Esophagus squamous epithelium (tissue), 5 donors: Measurements from ENCODE around the gene FCN1. TPM values are rescaled to one million over a fixed set of nuclear protein-coding genes. Genes with fewer than 3 reads are reported as not detected.

Source experiments
- DNase-seq: peaks from one replicate; lab custom pipeline; 2025; lab: John Stamatoyannopoulos, UW
- H3K27ac ChIP-seq, 4 donors: fragments of 200-600 bp; sonication (generic); one replicate each; pipeline ENCODE4 v1.5.1; 2016 to 2019; ENCODE audit warnings: mild to moderate bottlenecking in 1 of 4
- H3K27me3 ChIP-seq, 4 donors: fragments of 200-600 bp; sonication (generic); 1 replicate in 3 of 4; 2 replicates in 1 of 4; pipeline versions ENCODE4 v1.5.1 to v1.6.0; 2017 to 2021; ENCODE audit warnings: antibody characterized with exemption in 1 of 4
- H3K36me3 ChIP-seq, 3 donors: fragments of 200-600 bp; sonication (generic); one replicate each; pipeline ENCODE4 v1.5.1; 2016 to 2019
- H3K4me1 ChIP-seq, 3 donors: fragments of 200-600 bp; sonication (generic); one replicate each; pipeline ENCODE4 v1.5.1; 2017 to 2019
- H3K4me3 ChIP-seq, 4 donors: fragments of 200-600 bp; sonication (generic); 1 replicate in 3 of 4; 2 replicates in 1 of 4; pipeline ENCODE4 v1.5.1; 2016 to 2019; ENCODE audit warnings: mild to moderate bottlenecking in 2 of 4, moderate library complexity in 1 of 4
- H3K9me3 ChIP-seq, 3 donors: fragments of 200-600 bp; sonication (generic); one replicate each; pipeline ENCODE4 v1.5.1; 2016 to 2019
- POLR2A ChIP-seq, 4 donors: fragments of 450-650 bp; IDR thresholded peaks; one replicate each; pipeline ENCODE4 v1.6.1; 2017; ENCODE audit warnings: antibody characterized with exemption in 4 of 4, mild to moderate bottlenecking in 4 of 4, moderate library complexity in 3 of 4
- WGBS, 2 donors: methylation state at CpG; one replicate each; pipeline ENCODE4 v1.1.5; 2018; 5-methylcytosine and 5-hydroxymethylcytosine counted together
- intact Hi-C: fragments of 100-400 bp; cut with DNase I; formaldehyde crosslinking; loops from one replicate; pipeline ENCODE4 v1.15.0; 2022
- total RNA-seq, 4 donors: library from RNA; depleted of rRNA; stranded (reverse); fragments of >200 nt; gene quantifications; one replicate each; pipeline ENCODE4 v1.1.0, GENCODE V29; 2016
- TF ChIP-seq, protein P1 (sequence below), 6 experiments: fragments of 450-650 bp in 4 of 6; fragments of 200-600 bp in 2 of 6; sonication (generic) in 2 of 6; IDR thresholded peaks; one replicate each; pipeline ENCODE4 v1.5.1; 2016 to 2019; ENCODE audit warnings: antibody characterized with exemption in 6 of 6, mild to moderate bottlenecking in 4 of 6, moderate library complexity in 4 of 6
- donor health status: DM: yes; HTN: yes; CAD: no.

Gene FCN1
- total RNA-seq, 4 donors from 2014 or later, result 0.22 to 5.7 (median 0.76) TPM; not detected in 1

DNA sequence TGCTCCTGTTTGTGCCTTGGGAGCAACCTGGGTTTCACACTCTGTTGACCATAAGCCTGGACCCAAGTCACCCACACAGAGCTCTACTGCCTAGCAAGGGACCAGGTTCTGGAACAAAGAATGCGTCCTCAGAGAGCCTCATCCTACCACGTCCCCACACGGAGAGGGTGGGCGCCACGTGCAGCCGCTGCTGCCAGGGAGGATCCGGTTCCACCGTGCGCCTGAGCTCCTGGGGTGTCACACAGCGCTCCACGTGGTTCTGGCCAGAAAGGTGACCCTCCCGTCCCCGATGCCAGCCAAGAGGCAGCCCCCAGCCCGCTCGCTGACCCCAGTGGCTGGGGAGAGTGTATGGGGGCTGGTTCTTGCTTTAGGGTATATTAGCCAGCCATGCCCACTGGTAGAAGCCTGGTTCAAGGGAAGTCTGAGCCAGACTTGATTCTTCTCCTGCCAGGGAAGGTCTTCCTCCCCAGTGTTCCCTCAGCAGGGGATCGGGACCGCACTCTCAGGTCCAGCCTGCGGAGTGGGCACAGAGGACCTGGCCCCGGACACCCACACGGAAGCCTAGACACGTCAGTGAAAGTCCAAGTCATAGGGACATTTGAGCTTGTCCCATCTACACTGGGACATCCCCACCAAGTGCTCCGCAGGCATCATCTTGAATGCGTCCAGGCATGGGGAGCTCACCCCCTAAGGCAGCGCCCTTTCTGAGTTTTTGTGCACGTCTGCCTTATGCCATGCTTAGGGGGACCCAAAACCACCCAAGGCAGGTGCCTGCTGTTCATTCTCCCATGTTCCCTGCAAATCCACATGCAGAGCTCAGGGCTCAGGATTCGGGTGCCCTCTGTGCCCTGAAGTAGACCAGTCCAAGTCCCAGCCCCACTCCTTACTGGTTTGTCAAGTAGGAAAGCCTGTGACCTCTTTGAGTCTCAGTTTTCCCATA is 2.4 kb downstream of the FCN1 start:
- no peak overlapping the region for H3K27ac ChIP-seq
- H3K27me3 ChIP-seq, result peaks cover 0 to 63% (median 0%) of the 10 kb centered on the region in 4 donors
- no peak for TF ChIP-seq POLR2A (IDR thresholded peaks at IDR 0.05)
- TF ChIP-seq, protein P1, sequence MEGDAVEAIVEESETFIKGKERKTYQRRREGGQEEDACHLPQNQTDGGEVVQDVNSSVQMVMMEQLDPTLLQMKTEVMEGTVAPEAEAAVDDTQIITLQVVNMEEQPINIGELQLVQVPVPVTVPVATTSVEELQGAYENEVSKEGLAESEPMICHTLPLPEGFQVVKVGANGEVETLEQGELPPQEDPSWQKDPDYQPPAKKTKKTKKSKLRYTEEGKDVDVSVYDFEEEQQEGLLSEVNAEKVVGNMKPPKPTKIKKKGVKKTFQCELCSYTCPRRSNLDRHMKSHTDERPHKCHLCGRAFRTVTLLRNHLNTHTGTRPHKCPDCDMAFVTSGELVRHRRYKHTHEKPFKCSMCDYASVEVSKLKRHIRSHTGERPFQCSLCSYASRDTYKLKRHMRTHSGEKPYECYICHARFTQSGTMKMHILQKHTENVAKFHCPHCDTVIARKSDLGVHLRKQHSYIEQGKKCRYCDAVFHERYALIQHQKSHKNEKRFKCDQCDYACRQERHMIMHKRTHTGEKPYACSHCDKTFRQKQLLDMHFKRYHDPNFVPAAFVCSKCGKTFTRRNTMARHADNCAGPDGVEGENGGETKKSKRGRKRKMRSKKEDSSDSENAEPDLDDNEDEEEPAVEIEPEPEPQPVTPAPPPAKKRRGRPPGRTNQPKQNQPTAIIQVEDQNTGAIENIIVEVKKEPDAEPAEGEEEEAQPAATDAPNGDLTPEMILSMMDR (IDR thresholded peaks at IDR 0.05), result no peak
- H3K4me3 ChIP-seq, result no peak overlapping the region
- DNase-seq, result no peak
- H3K4me1 ChIP-seq, result no peaks in the 10 kb centered on the region
- no peaks in the 10 kb centered on the region for H3K36me3 ChIP-seq
- peaks cover 0 to 10% (median 0%) of the 10 kb centered on the region in 3 donors for H3K9me3 ChIP-seq
- intact Hi-C loops, result no loop called here
- 81 to 88% methylated on average over 7 to 8 of the region's 26 CpGs for WGBS, 2 donors

DNA sequence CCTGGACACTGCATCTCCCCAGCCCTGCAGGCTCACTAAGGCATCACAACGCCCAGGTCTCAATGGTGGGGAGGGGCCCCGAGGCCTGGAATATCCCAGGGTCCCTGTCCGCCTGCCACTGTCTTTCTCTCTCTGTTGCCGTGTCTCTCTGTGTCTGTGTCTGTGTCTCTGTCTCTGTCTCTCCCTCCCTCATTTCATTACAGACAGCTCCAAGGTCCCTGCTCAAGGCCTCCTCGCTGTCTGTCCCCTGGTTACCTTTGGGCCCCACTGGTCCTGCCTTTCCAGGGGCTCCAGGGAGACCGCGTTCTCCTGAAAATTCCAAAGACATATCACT is 3.2 kb downstream of the FCN1 start:
- no peak for DNase-seq
- TF ChIP-seq, protein P1 (IDR thresholded peaks at IDR 0.05), result no peak
- TF ChIP-seq POLR2A (IDR thresholded peaks at IDR 0.05), result no peak
- Histone ChIP-seq H3K27ac (no peak overlapping the region), H3K9me3 (peaks cover 0 to 2% (median 0%) of the 10 kb centered on the region in 3 donors), H3K4me1 (no peaks in the 10 kb centered on the region), H3K4me3 (no peak overlapping the region), H3K27me3 (peaks cover 0 to 72% (median 0%) of the 10 kb centered on the region in 4 donors), H3K36me3 (no peaks in the 10 kb centered on the region)
- intact Hi-C loops, result no loop called here
- 68% methylated on average over 6 of the region's 7 CpGs; no CpG with 5 or more reads in 1 of the 2 donors for WGBS, 2 donors

DNA sequence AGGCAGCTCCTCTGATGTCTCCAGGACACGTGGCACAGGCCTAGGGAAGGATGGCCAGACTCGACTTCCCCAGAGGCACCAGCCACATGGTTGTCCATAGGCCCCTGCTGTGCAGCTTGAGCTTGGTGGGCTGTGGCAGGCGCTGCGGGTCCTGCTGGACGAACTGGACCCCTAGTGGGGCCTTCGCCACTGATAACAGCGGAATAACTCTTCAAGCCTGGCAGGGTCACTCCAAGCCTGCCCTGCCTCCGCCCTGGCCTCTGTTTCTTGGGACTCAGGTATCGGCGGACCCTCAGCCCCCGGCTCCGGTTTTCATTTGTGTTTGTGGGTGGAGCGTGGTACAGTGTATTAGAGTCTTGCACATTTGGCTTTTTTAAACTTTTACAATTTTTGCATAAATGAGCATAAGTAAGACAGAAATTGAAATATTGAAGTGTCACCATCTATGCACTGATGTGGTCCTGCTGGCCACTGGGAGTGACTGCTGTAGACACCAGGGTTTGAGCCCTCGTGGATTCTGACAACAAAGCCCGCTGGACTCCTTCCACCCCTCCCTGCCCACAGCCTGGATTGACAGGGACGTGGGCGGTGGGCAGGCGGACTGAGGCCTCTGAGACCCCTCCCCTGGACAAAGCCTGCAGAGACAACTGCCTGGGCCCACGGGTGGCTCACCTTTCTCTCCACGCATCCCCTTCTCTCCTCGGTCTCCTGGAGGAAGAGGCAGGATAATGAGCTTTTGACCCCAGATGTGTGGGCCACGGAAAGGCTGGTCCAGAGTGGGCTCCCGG is 3.8 kb downstream of the FCN1 start:
- peaks cover 0 to 75% (median 0%) of the 10 kb centered on the region in 4 donors for H3K27me3 ChIP-seq
- intact Hi-C loops, result no loop called here
- 83 to 84% methylated on average over 7 to 20 of the region's 23 CpGs for WGBS, 2 donors
- no peak overlapping the region for H3K4me3 ChIP-seq
- TF ChIP-seq, protein P1 (IDR thresholded peaks at IDR 0.05), result no peak
- TF ChIP-seq POLR2A (IDR thresholded peaks at IDR 0.05), result no peak
- no peaks in the 10 kb centered on the region for H3K9me3 ChIP-seq
- no peaks in the 10 kb centered on the region for H3K36me3 ChIP-seq
- no peak overlapping the region for H3K27ac ChIP-seq
- H3K4me1 ChIP-seq, result no peaks in the 10 kb centered on the region
- no peak for DNase-seq

DNA sequence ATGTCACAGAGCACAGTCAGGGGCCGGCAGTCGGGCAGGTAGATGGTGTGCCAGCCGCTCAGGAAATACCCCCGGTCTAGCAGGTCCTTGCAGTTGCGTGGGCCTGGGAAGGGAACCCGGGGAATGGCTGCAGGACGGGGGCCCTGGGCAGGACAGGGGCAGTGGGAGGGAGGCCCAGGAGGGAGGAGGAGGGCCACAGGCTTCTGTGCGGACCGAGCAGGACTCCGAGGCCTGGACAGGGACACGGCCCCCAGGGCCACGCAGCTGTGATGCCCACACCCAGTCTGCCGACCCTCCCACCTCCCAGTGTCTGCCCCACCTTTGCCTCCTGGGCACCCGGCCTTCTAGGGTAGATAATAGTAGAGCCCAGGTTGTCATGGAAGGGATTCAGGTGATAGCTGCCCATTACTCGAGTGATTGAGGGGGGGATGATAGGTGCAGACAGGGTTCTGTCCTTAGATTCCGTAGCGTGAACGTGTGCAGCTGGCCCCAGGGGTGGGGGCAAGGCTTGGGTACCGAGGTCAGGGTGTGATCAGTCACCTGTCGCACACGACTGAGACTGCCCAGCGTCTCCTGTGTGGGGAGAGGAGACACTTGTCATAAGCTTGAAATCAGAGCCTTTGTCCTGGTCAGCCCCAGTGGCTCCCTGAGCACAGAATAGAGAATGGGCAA is 4.5 kb downstream of the FCN1 start:
- Histone ChIP-seq H3K27me3 (peaks cover 0 to 82% (median 0%) of the 10 kb centered on the region in 4 donors), H3K4me1 (no peaks in the 10 kb centered on the region), H3K27ac (no peak overlapping the region), H3K9me3 (no peaks in the 10 kb centered on the region), H3K4me3 (no peak overlapping the region), H3K36me3 (no peaks in the 10 kb centered on the region)
- 84 to 86% methylated on average over 7 to 19 of the region's 22 CpGs for WGBS, 2 donors
- TF ChIP-seq, protein P1 (IDR thresholded peaks at IDR 0.05), result no peak
- TF ChIP-seq POLR2A (IDR thresholded peaks at IDR 0.05), result no peak
- DNase-seq, result no peak
- intact Hi-C loops, result no loop called here
